Peyer's patch (tissue), 4 donors: ENCODE measurements around the gene TAS2R10. TPM values are rescaled to one million over a fixed set of nuclear protein-coding genes. Genes with fewer than 3 reads are reported as not detected.

Experiments used
- DNase-seq, 3 donors: peaks; one replicate each; pipeline ENCODE4 v3.0.0-alpha.2; 2017 to 2019
- H3K27ac ChIP-seq, 4 donors: fragments of 200-600 bp; sonication (generic); one replicate each; pipeline ENCODE4 v1.5.1; 2016 to 2019
- H3K27me3 ChIP-seq, 2 donors: fragments of 200-600 bp; sonication (generic); one replicate each; pipeline ENCODE4 v1.5.1; 2019
- H3K36me3 ChIP-seq, 3 donors: fragments of 200-600 bp; sonication (generic); one replicate each; pipeline ENCODE4 v1.5.1; 2016 to 2019
- H3K4me1 ChIP-seq, 4 donors: fragments of 200-600 bp; sonication (generic); one replicate each; pipeline ENCODE4 v1.5.1; 2016 to 2019
- H3K4me3 ChIP-seq, 4 donors: fragments of 200-600 bp; sonication (generic); 1 replicate in 3 of 4; 2 replicates in 1 of 4; pipeline ENCODE4 v1.5.1; 2016 to 2019; ENCODE audit warnings: mild to moderate bottlenecking in 1 of 4
- H3K9me3 ChIP-seq, 4 donors: fragments of 200-600 bp; sonication (generic); one replicate each; pipeline ENCODE4 v1.5.1; 2016 to 2019; ENCODE audit warnings: mild to moderate bottlenecking in 1 of 4
- POLR2A ChIP-seq, 2 donors: fragments of 450-650 bp; IDR thresholded peaks; one replicate each; pipeline ENCODE4 v1.5.1; 2017; ENCODE audit warnings: antibody characterized with exemption in 2 of 2, mild to moderate bottlenecking in 2 of 2, moderate library complexity in 2 of 2
- total RNA-seq, 4 donors: library from RNA; depleted of rRNA; stranded (reverse); fragments of >200 nt; gene quantifications; one replicate each; pipeline ENCODE4 v1.1.0, GENCODE V29; 2016
- TF ChIP-seq, protein P1 (sequence below), 6 experiments: fragments of 450-650 bp in 4 of 6; fragments of 200-600 bp in 2 of 6; sonication (generic) in 1 of 6; IDR thresholded peaks; one replicate each; pipeline ENCODE4 v1.5.1; 2017 to 2019; ENCODE audit warnings: antibody characterized with exemption in 6 of 6, mild to moderate bottlenecking in 3 of 6, moderate library complexity in 1 of 6

Gene TAS2R10
- not detected for total RNA-seq

DNA sequence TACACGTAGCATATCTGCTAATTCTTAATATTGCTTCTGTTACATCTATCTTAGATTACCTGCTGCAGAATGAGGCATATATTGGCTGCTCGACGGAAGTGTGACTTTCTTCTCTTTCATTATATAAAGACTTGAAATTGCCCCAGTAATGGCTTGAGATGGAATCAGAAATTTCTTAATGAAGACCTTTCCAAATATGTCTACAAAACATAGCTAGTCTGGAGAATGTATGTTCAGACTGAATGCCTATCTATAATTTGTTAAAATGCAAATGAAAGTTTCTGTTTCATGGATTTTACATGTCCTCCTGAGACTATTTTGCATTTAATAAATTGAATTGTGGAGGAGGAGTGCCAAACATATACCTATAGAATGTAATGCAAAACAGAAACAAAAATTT lies at the start of gene TAS2R10:
TAS2R10 (minus strand) TSS at position 101 of the 400 bp plus-strand sequence; CDS start at position 12, 89 bp downstream.
- no peaks in the 10 kb centered on the region for H3K27me3 ChIP-seq
- H3K36me3 ChIP-seq = no peaks in the 10 kb centered on the region
- TF ChIP-seq POLR2A (IDR thresholded peaks at IDR 0.05) = no peak
- TF ChIP-seq, protein P1, sequence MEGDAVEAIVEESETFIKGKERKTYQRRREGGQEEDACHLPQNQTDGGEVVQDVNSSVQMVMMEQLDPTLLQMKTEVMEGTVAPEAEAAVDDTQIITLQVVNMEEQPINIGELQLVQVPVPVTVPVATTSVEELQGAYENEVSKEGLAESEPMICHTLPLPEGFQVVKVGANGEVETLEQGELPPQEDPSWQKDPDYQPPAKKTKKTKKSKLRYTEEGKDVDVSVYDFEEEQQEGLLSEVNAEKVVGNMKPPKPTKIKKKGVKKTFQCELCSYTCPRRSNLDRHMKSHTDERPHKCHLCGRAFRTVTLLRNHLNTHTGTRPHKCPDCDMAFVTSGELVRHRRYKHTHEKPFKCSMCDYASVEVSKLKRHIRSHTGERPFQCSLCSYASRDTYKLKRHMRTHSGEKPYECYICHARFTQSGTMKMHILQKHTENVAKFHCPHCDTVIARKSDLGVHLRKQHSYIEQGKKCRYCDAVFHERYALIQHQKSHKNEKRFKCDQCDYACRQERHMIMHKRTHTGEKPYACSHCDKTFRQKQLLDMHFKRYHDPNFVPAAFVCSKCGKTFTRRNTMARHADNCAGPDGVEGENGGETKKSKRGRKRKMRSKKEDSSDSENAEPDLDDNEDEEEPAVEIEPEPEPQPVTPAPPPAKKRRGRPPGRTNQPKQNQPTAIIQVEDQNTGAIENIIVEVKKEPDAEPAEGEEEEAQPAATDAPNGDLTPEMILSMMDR (IDR thresholded peaks at IDR 0.05) = no peak
- H3K4me3 ChIP-seq = no peak within 1 kb of the TSS
- no peaks in the 10 kb centered on the region for H3K9me3 ChIP-seq
- no peak within 1 kb of the TSS for H3K27ac ChIP-seq
- no peaks in the 10 kb centered on the region for H3K4me1 ChIP-seq
- no peak for DNase-seq

DNA sequence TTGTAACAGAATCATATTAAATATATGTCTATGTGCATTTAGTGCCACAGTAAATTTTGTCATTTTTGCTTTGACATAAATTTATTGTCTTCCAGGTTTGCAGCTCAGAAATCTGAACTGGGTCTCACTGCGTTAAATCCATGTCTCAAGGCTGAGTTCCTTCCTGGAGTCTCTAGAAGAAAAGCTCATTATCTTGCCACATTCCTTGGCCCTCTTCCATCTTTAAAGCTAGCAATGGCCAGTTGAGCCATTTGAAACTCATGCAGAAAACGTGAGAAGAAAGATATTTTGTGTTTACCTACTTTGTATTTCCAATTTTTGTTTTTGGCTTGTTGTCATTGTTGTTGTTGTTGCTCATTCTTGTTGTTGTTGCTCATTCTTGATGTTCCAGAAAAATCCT lies 47.2 kb upstream of the TAS2R10 start:
- Histone ChIP-seq H3K4me3 (no peak overlapping the region), H3K36me3 (no peaks in the 10 kb centered on the region), H3K9me3 (no peaks in the 10 kb centered on the region), H3K4me1 (no peaks in the 10 kb centered on the region), H3K27me3 (no peaks in the 10 kb centered on the region), H3K27ac (no peak overlapping the region)
- TF ChIP-seq POLR2A (IDR thresholded peaks at IDR 0.05) = no peak
- TF ChIP-seq, protein P1 (IDR thresholded peaks at IDR 0.05) = no peak
- DNase-seq = no peak

- TF ChIP-seq, protein P1 (IDR thresholded peaks at IDR 0.05) = peak in 2 of 6 experiments; percentile 19 to 29
- no peak for TF ChIP-seq POLR2A (IDR thresholded peaks at IDR 0.05)
- no peak for DNase-seq
- H3K4me3 ChIP-seq = no peak overlapping the region
- H3K36me3 ChIP-seq = no peaks in the 10 kb centered on the region
- no peaks in the 10 kb centered on the region for H3K4me1 ChIP-seq
- H3K27me3 ChIP-seq = no peaks in the 10 kb centered on the region
- no peaks in the 10 kb centered on the region for H3K9me3 ChIP-seq
- no peak overlapping the region for H3K27ac ChIP-seq
Measured at GRCh38 chr12:10867381-10867780, 41.2 kb upstream of the TAS2R10 start.

- H3K9me3 ChIP-seq = no peaks in the 10 kb centered on the region
- no peaks in the 10 kb centered on the region for H3K4me1 ChIP-seq
- H3K36me3 ChIP-seq = no peaks in the 10 kb centered on the region
- no peak overlapping the region for H3K4me3 ChIP-seq
- no peaks in the 10 kb centered on the region for H3K27me3 ChIP-seq
- no peak for TF ChIP-seq POLR2A (IDR thresholded peaks at IDR 0.05)
- TF ChIP-seq, protein P1 (IDR thresholded peaks at IDR 0.05) = no peak
- no peak for DNase-seq
- no peak overlapping the region for H3K27ac ChIP-seq
Measured at GRCh38 chr12:10863512-10864218, 37.5 kb upstream of the TAS2R10 start.

DNA sequence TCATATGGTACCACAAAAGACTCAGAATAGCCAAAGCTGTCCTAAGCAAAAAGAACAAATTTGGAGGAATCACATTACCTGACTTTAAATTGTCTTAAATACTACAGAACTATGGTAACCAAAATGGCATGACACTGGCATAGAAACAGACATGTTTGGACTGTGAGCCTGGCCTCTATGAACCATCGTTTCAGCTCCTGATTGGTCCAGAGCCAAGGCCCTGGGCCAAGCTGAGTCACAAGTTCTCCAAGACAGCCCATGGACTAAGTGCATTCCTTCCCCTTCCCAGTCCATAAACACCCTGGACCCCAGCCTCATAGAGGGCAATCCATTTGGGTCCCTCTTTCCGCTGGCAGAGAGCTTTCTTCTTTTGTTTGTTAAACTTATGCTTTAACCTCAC lies 35.2 kb upstream of the TAS2R10 start:
- TF ChIP-seq POLR2A (IDR thresholded peaks at IDR 0.05) = no peak
- TF ChIP-seq, protein P1 (IDR thresholded peaks at IDR 0.05) = no peak
- H3K36me3 ChIP-seq = peaks cover 0 to 5% (median 0%) of the 10 kb centered on the region in 3 donors
- no peaks in the 10 kb centered on the region for H3K27me3 ChIP-seq
- H3K4me1 ChIP-seq = no peaks in the 10 kb centered on the region
- no peak overlapping the region for H3K4me3 ChIP-seq
- no peak for DNase-seq
- no peak overlapping the region for H3K27ac ChIP-seq
- H3K9me3 ChIP-seq = peaks cover 0 to 5% (median 2%) of the 10 kb centered on the region in 4 donors
